Caco-2 (cell line): ENCODE data around the gene LYZ. TPM values are rescaled to one million over a fixed set of nuclear protein-coding genes. Genes with fewer than 3 reads are reported as not detected.
A peak's percentile ranks its signal among the peaks of the same experiment; 100 is the strongest.

Experiments
- Bru-seq: library from RNA; stranded (reverse); fragments of 400-500 nt; gene quantifications from one replicate; lab custom pipeline; 2021; lab: Mats Ljungman, UMichigan
- BruChase-seq, 2 experiments: library from RNA; stranded (reverse); fragments of 400-500 nt; gene quantifications; one replicate each; lab custom pipeline; 2021; lab: Mats Ljungman, UMichigan
- BruUV-seq: library from RNA; stranded (reverse); fragments of 400-500 nt; replicated peaks from 2 replicates; lab custom pipeline; 2021; lab: Mats Ljungman, UMichigan
- CTCF ChIA-PET: fragments of 300-600 bp; sonication (Branson Sonifier 250); formaldehyde crosslinking; loops from one replicate; lab custom pipeline; 2022; ENCODE audit warnings: antibody characterized with exemption; lab: Charles Lee
- POLR2A ChIA-PET: fragments of 300-600 bp; sonication (Branson Sonifier 250); formaldehyde crosslinking; loops from one replicate; lab custom pipeline; 2022; ENCODE audit warnings: antibody characterized with exemption; lab: Charles Lee
- DNase-seq, 2 experiments: peaks; one replicate each; pipeline versions ENCODE4 v3.0.0 to v3.0.0-alpha.2; 2020 to 2022
- H3K27me3 ChIP-seq: replicated peaks from 2 replicates; pipeline ENCODE4 v1.6.0; 2011; ENCODE audit warnings: low read length; ENCODE audit not compliant: control insufficient read depth, insufficient read depth
- H3K36me3 ChIP-seq: 2 replicates; pipeline ENCODE4 v1.5.1; 2011; ENCODE audit warnings: low read length; ENCODE audit not compliant: control insufficient read depth, insufficient read depth
- H3K4me1 ChIP-seq: fragments of 250-450 bp; sonication (Bioruptor Pico); 2 replicates; pipeline ENCODE4 v1.5.1; 2020; ENCODE audit warnings: mild to moderate bottlenecking
- H3K4me3 ChIP-seq: 2 replicates; pipeline ENCODE4 v1.5.1; 2011; ENCODE audit warnings: low read depth, mild to moderate bottlenecking, control low read depth, low read length
- H3K9me3 ChIP-seq: fragments of 250-450 bp; sonication (Bioruptor Pico); 2 replicates; pipeline ENCODE4 v1.5.1; 2020; ENCODE audit warnings: mild to moderate bottlenecking, moderate library complexity
- H3K27ac Mint-ChIP-seq: one replicate; pipeline ENCODE4 v1.8.0; 2022; ENCODE audit warnings: mixed read lengths; ENCODE audit not compliant: unreplicated experiment
- H3K27me3 Mint-ChIP-seq: one replicate; pipeline ENCODE4 v1.8.0; 2022; ENCODE audit warnings: mixed read lengths; ENCODE audit not compliant: insufficient read depth, unreplicated experiment
- H3K36me3 Mint-ChIP-seq: one replicate; pipeline ENCODE4 v1.8.0; 2022; ENCODE audit warnings: mild to moderate bottlenecking, mixed read lengths; ENCODE audit not compliant: insufficient read depth, unreplicated experiment
- H3K4me1 Mint-ChIP-seq: one replicate; pipeline ENCODE4 v1.8.0; 2022; ENCODE audit warnings: low read depth, mixed read lengths; ENCODE audit not compliant: unreplicated experiment
- H3K4me3 Mint-ChIP-seq: one replicate; pipeline ENCODE4 v1.8.0; 2022; ENCODE audit warnings: mild to moderate bottlenecking, moderate library complexity, mixed read lengths; ENCODE audit not compliant: unreplicated experiment
- H3K9me3 Mint-ChIP-seq: one replicate; pipeline ENCODE4 v1.8.0; 2022; ENCODE audit warnings: mixed read lengths; ENCODE audit not compliant: unreplicated experiment
- CTCF ChIP-seq, 2 experiments: fragments of 200-600 bp in 1 of 2; IDR thresholded peaks; 1 replicate in 1 of 2; 2 replicates in 1 of 2; pipeline versions ENCODE4 v1.5.1 to v1.8.0; 2011 to 2022; ENCODE audit warnings: antibody characterized with exemption in 1 of 2, control low read depth in 1 of 2, inconsistent platforms in 1 of 2, low read depth in 1 of 2, low read length in 1 of 2, mild to moderate bottlenecking in 1 of 2, moderate library complexity in 1 of 2; ENCODE audit not compliant: insufficient read depth in 1 of 2, severe bottlenecking in 1 of 2, unreplicated experiment in 1 of 2
- intact Hi-C: fragments of 100-400 bp; cut with micrococcal nuclease; formaldehyde crosslinking; loops from one replicate; pipeline ENCODE4 v1.10.0; 2022; ENCODE audit not compliant: unreplicated experiment
- long read RNA-seq: library from polyadenylated mRNA; stranded (forward); transcript quantifications from one replicate; pipeline ENCODE4 v2.0.0, GENCODE V29; 2022
- total RNA-seq: library from RNA; stranded (reverse); gene quantifications from 2 replicates; pipeline ENCODE4 v1.2.3, GENCODE V29; 2022

LYZ gene
- total RNA-seq (16.8 and 16.9 TPM in 2 replicates), Bru-seq, nascent RNA (percentile 52 among the genes with signal in this experiment), BruChase-seq, experiment 1, labeled RNA remaining after a 2-hour chase (percentile 64 among the genes with signal in this experiment), BruChase-seq, experiment 2, labeled RNA remaining after a 6-hour chase (percentile 72 among the genes with signal in this experiment)
- long read RNA-seq, transcript LYZ-201 (4 exons, 1,530 nt) = major isoform, 30 of 32 reads
- long read RNA-seq, partial matches to known transcripts = 0 of 32 reads
- long read RNA-seq, other reads (novel, unspliced or antisense) = 2 of 32 reads

GRCh38 chr12:69348162-69348938 lies at the start of gene LYZ:
Gene LYZ (plus strand): TSS chr12:69348381. CDS start chr12:69348409, 28 bp downstream.
- Mint-ChIP-seq H3K4me3 (no peak within 1 kb of the TSS), H3K27ac (peak within 1 kb of the TSS; percentile 16), H3K36me3 (peaks cover 2% of the 10 kb centered on the region), H3K9me3 (no peaks in the 10 kb centered on the region), H3K27me3 (no peaks in the 10 kb centered on the region), H3K4me1 (peaks cover 9% of the 10 kb centered on the region)
- no peak for DNase-seq
- intact Hi-C loops = no loop called here
- H3K4me3 ChIP-seq = no peak within 1 kb of the TSS
- H3K9me3 ChIP-seq = no peaks in the 10 kb centered on the region
- TF ChIP-seq CTCF (IDR thresholded peaks at IDR 0.05; ENCODE audit: insufficient read depth in 1 of 2, low read depth in 1 of 2, low read length in 1 of 2, severe bottlenecking in 1 of 2, unreplicated experiment in 1 of 2) = no peak
- peaks cover 32% of the 10 kb centered on the region for H3K4me1 ChIP-seq
- ChIA-PET CTCF (interaction anchor here (0.8 kb wide), 1 partner anchor 9 kb away, joined by 13 read pairs; no protein-coding TSS in a partner anchor), POLR2A (interaction anchor here (0.5 kb wide), 1 partner anchor 70 kb away, joined by 12 read pairs; no protein-coding TSS in a partner anchor)
- H3K36me3 ChIP-seq = no peaks in the 10 kb centered on the region
- H3K27me3 ChIP-seq = no peaks in the 10 kb centered on the region
- TSS peak; percentile 26 for BruUV-seq

- H3K4me1 Mint-ChIP-seq = no peaks in the 10 kb centered on the region
- intact Hi-C loops = no loop called here
- H3K36me3 Mint-ChIP-seq = peaks cover 6% of the 10 kb centered on the region
- no peaks in the 10 kb centered on the region for H3K27me3 ChIP-seq
- DNase-seq = no peak
- H3K4me3 ChIP-seq = no peak overlapping the region
- no TSS peak for BruUV-seq
- ChIA-PET CTCF (no interaction called here), POLR2A (no interaction called here)
- H3K36me3 ChIP-seq = no peaks in the 10 kb centered on the region
- H3K9me3 ChIP-seq = 0 out of 2 replicates have a peak, but pooled peaks cover 9% of the 10 kb centered on the region
- peaks cover 34% of the 10 kb centered on the region for H3K9me3 Mint-ChIP-seq
- H3K4me3 Mint-ChIP-seq = no peak overlapping the region
- H3K4me1 ChIP-seq = no peaks in the 10 kb centered on the region
- H3K27ac Mint-ChIP-seq = no peak overlapping the region
- H3K27me3 Mint-ChIP-seq = no peaks in the 10 kb centered on the region
- no peak for TF ChIP-seq CTCF (IDR thresholded peaks at IDR 0.05; ENCODE audit: insufficient read depth in 1 of 2, low read depth in 1 of 2, low read length in 1 of 2, severe bottlenecking in 1 of 2, unreplicated experiment in 1 of 2)
These were observed 49.2 kb upstream of the LYZ start for GRCh38 chr12:69298947-69299346.

- Mint-ChIP-seq H3K9me3 (peaks cover 25% of the 10 kb centered on the region), H3K36me3 (no peaks in the 10 kb centered on the region), H3K4me1 (no peaks in the 10 kb centered on the region), H3K4me3 (no peak overlapping the region), H3K27me3 (no peaks in the 10 kb centered on the region), H3K27ac (no peak overlapping the region)
- H3K4me3 ChIP-seq = no peak overlapping the region
- no peaks in the 10 kb centered on the region for H3K36me3 ChIP-seq
- no peaks in the 10 kb centered on the region for H3K4me1 ChIP-seq
- intact Hi-C loops = no loop called here
- H3K27me3 ChIP-seq = no peaks in the 10 kb centered on the region
- H3K9me3 ChIP-seq = peaks cover 18% of the 10 kb centered on the region
- TF ChIP-seq CTCF (IDR thresholded peaks at IDR 0.05; ENCODE audit: insufficient read depth in 1 of 2, low read depth in 1 of 2, low read length in 1 of 2, severe bottlenecking in 1 of 2, unreplicated experiment in 1 of 2) = no peak
- DNase-seq = no peak
- ChIA-PET CTCF (no interaction called here), POLR2A (no interaction called here)
- BruUV-seq = no TSS peak
These were observed 43.9 kb upstream of the LYZ start for GRCh38 chr12:69304284-69304683.
